Measurements from ENCODE around the gene CLDN20. TPM values are rescaled to one million over a fixed set of nuclear protein-coding genes. Genes with fewer than 3 reads are reported as not detected.

Gene CLDN20
- total and polyA plus RNA-seq, 10 of the 15 experiments (the other 5 are each of a cell fraction or from before 2014, with no cell fraction given): 0.13 to 0.23 TPM; not detected in 8

- TF ChIP-seq EZH2 (IDR thresholded peaks at IDR 0.05; ENCODE audit: borderline replicate concordance, control insufficient read depth, low read depth, low read length) (no peak), YY1 (IDR thresholded peaks at IDR 0.05; ENCODE audit: low read depth, low read length) (no peak), ZNF687 (IDR thresholded peaks at IDR 0.05) (no peak), ZNF622 (IDR thresholded peaks at IDR 0.05) (no peak), BRCA1 (IDR thresholded peaks at IDR 0.05; ENCODE audit: low read depth, low read length) (no peak), MEF2B (IDR thresholded peaks at IDR 0.05; ENCODE audit: partially characterized antibody, poor library complexity, severe bottlenecking) (no peak), NFYA (IDR thresholded peaks at IDR 0.05; ENCODE audit: borderline replicate concordance, low read depth, low read length) (no peak), RELA (IDR thresholded peaks at IDR 0.05; ENCODE audit: borderline replicate concordance, partially characterized antibody) (no peak), MTA3 (IDR thresholded peaks at IDR 0.05; ENCODE audit: borderline replicate concordance, low read length) (no peak)
Observed at GRCh38 chr6:155310596-155310995, 46.8 kb downstream of the CLDN20 start (continued).

Measured in GM12878 (cell line).